Neural progenitor cell (in vitro differentiated cells): ENCODE data around the gene MAP2K7. TPM values are rescaled to one million over a fixed set of nuclear protein-coding genes. Genes with fewer than 3 reads are reported as not detected.

Experiments
- DNase-seq: peaks from one replicate; pipeline ENCODE4 v3.0.0-alpha.2; 2016; ENCODE audit warnings: low spot score
- H2AFZ ChIP-seq: fragments of 200-600 bp; sonication (generic); replicated peaks from 2 replicates; pipeline ENCODE4 v1.6.1; 2016; ENCODE audit warnings: antibody characterized with exemption
- H3F3A ChIP-seq: fragments of 200-600 bp; sonication (generic); 2 replicates; pipeline ENCODE4 v1.6.1; 2016; ENCODE audit warnings: antibody characterized with exemption, low read depth
- H3K27ac ChIP-seq: fragments of 200-600 bp; sonication (generic); 2 replicates; pipeline ENCODE4 v1.5.1; 2016; ENCODE audit warnings: mild to moderate bottlenecking
- H3K27me3 ChIP-seq: fragments of 200-600 bp; sonication (generic); 2 replicates; pipeline ENCODE4 v1.6.1; 2016; ENCODE audit warnings: mild to moderate bottlenecking, moderate library complexity
- H3K36me3 ChIP-seq: fragments of 200-600 bp; sonication (generic); 2 replicates; pipeline ENCODE4 v1.5.1; 2016
- H3K4me1 ChIP-seq: fragments of 200-600 bp; sonication (generic); 2 replicates; pipeline ENCODE4 v1.6.1; 2016; ENCODE audit warnings: mixed run types
- H3K4me2 ChIP-seq: fragments of 200-600 bp; sonication (generic); 2 replicates; pipeline ENCODE4 v1.6.1; 2016
- H3K4me3 ChIP-seq: fragments of 200-600 bp; sonication (generic); 2 replicates; pipeline ENCODE4 v1.5.1; 2016
- H3K79me2 ChIP-seq: fragments of 200-600 bp; sonication (generic); 2 replicates; pipeline ENCODE4 v1.6.1; 2016; ENCODE audit warnings: low read depth
- H3K9ac ChIP-seq: fragments of 200-600 bp; sonication (generic); 2 replicates; pipeline ENCODE4 v1.6.1; 2016
- H3K9me3 ChIP-seq: fragments of 200-600 bp; sonication (generic); 2 replicates; pipeline ENCODE4 v1.5.1; 2016; ENCODE audit warnings: low read depth
- H4K20me1 ChIP-seq: fragments of 200-600 bp; sonication (generic); 2 replicates; pipeline ENCODE4 v1.6.1; 2016; ENCODE audit warnings: low read depth
- H3K27ac Mint-ChIP-seq: 3 replicates; pipeline ENCODE4 v1.8.0; 2021; ENCODE audit warnings: mixed read lengths
- H3K27me3 Mint-ChIP-seq: 2 replicates; pipeline ENCODE4 v1.8.0; 2022; ENCODE audit warnings: low read depth, mild to moderate bottlenecking, inconsistent platforms, moderate library complexity, mixed read lengths; ENCODE audit not compliant: insufficient read depth
- H3K36me3 Mint-ChIP-seq: 3 replicates; pipeline ENCODE4 v1.8.0; 2021; ENCODE audit warnings: mixed read lengths
- H3K4me1 Mint-ChIP-seq: 3 replicates; pipeline ENCODE4 v1.8.0; 2021; ENCODE audit warnings: mixed read lengths
- H3K4me3 Mint-ChIP-seq: 3 replicates; pipeline ENCODE4 v1.8.0; 2021; ENCODE audit warnings: mild to moderate bottlenecking, moderate library complexity, mixed read lengths
- H3K9me3 Mint-ChIP-seq: 3 replicates; pipeline ENCODE4 v1.8.0; 2020; ENCODE audit warnings: mixed read lengths
- EZH2 ChIP-seq: fragments of 200-600 bp; sonication (generic); IDR thresholded peaks from 2 replicates; pipeline ENCODE4 v1.6.1; 2017; ENCODE audit warnings: antibody characterized with exemption, mild to moderate bottlenecking, moderate library complexity
- EZH2phosphoT487 ChIP-seq: fragments of 200-600 bp; sonication (generic); IDR thresholded peaks from 2 replicates; pipeline ENCODE4 v1.6.1; 2017; ENCODE audit warnings: antibody characterized with exemption
- total RNA-seq: library from RNA; depleted of rRNA; stranded (reverse); fragments of >200 nt; gene quantifications from 2 replicates; pipeline ENCODE4 v1.2.3, GENCODE V29; 2015; ENCODE audit warnings: low replicate concordance
- TF ChIP-seq, protein P1 (sequence below): fragments of 200-600 bp; sonication (generic); IDR thresholded peaks from 2 replicates; pipeline ENCODE4 v1.5.1; 2017; ENCODE audit warnings: antibody characterized with exemption, mild to moderate bottlenecking

Gene MAP2K7
- total RNA-seq, 1 donor from 2014 or later: 14.4 TPM

DNA sequence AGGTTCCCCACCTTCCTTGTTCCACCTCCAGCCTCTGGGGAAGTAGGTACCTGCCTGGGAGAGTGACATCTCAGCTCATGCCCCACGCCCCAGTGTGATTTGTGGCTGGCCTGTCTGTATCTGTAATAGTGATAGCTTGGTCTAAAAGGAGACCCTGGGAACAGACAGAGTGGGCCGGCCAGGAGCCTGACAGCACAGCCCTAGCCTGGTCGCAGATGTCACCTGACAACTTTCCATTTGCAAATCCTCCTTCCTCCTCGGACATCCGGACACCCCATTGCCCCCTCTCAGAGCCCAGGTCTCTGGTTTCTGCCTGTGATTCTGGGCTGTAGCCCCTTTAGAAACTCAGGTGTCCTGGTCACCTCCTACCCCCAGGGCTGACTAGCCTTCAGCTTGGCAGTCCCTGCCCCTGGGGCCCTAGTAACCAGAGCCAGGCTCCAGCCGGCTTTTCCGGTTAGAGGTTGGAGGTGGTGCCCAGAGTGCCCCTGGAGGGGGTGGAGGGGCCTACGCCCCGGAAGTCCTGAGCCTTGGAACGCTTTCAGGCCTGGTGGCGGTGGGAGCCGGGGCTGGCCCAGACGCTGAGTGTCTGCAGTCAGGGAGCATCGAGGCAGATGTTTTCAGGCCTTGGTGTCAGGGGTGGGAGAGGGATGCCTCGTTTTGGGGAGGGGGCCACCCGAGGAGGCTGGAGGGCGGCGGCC lies 8.9 kb upstream of the MAP2K7 start:
- Histone ChIP-seq H3K4me3 (no peak overlapping the region), H3K4me1 (no peaks in the 10 kb centered on the region), H3K9ac (peak overlapping the region; percentile 37), H3F3A (no peaks in the 10 kb centered on the region), H3K27me3 (peaks cover 6% of the 10 kb centered on the region), H4K20me1 (no peaks in the 10 kb centered on the region), H3K27ac (no peak overlapping the region), H3K9me3 (no peaks in the 10 kb centered on the region), H2AFZ (no peak overlapping the region), H3K4me2 (no peak overlapping the region), H3K79me2 (no peaks in the 10 kb centered on the region), H3K36me3 (no peaks in the 10 kb centered on the region)
- Mint-ChIP-seq H3K9me3 (no peaks in the 10 kb centered on the region), H3K27ac (no peak overlapping the region), H3K36me3 (no peaks in the 10 kb centered on the region), H3K4me1 (peaks cover 5% of the 10 kb centered on the region), H3K27me3 (peaks cover 3% of the 10 kb centered on the region), H3K4me3 (no peak overlapping the region)
- TF ChIP-seq EZH2phosphoT487 (no peak), EZH2 (no peak)
- TF ChIP-seq, protein P1, sequence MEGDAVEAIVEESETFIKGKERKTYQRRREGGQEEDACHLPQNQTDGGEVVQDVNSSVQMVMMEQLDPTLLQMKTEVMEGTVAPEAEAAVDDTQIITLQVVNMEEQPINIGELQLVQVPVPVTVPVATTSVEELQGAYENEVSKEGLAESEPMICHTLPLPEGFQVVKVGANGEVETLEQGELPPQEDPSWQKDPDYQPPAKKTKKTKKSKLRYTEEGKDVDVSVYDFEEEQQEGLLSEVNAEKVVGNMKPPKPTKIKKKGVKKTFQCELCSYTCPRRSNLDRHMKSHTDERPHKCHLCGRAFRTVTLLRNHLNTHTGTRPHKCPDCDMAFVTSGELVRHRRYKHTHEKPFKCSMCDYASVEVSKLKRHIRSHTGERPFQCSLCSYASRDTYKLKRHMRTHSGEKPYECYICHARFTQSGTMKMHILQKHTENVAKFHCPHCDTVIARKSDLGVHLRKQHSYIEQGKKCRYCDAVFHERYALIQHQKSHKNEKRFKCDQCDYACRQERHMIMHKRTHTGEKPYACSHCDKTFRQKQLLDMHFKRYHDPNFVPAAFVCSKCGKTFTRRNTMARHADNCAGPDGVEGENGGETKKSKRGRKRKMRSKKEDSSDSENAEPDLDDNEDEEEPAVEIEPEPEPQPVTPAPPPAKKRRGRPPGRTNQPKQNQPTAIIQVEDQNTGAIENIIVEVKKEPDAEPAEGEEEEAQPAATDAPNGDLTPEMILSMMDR: no peak
- DNase-seq: no peak

DNA sequence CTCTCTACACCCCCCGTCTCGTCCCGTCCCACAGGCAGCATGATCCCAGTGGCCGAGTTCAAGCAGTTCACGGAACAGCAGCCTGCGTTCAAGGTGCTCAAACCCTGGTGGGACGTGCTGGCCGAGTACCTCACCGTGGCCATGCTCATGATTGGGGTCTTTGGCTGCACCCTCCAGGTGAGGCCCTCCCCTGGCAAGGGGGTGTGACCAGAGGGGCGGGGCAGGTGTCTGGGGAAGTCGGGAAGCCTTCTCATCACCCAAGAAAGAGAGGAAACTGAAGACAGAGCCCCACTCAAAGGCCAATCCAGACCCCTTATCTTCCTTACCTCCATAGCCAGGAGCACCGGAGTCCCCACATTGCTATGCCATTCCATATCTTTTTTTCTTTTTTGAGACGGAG lies 8.1 kb upstream of the MAP2K7 start:
- Mint-ChIP-seq H3K27ac (no peak overlapping the region), H3K36me3 (no peaks in the 10 kb centered on the region), H3K9me3 (no peaks in the 10 kb centered on the region), H3K27me3 (peaks cover 4% of the 10 kb centered on the region), H3K4me3 (no peak overlapping the region), H3K4me1 (peaks cover 5% of the 10 kb centered on the region)
- DNase-seq: no peak
- no peaks in the 10 kb centered on the region for H3K79me2 ChIP-seq
- no peaks in the 10 kb centered on the region for H3K27me3 ChIP-seq
- H2AFZ ChIP-seq: no peak overlapping the region
- H3K9me3 ChIP-seq: no peaks in the 10 kb centered on the region
- no peak overlapping the region for H3K27ac ChIP-seq
- H3K4me1 ChIP-seq: no peaks in the 10 kb centered on the region
- H4K20me1 ChIP-seq: no peaks in the 10 kb centered on the region
- H3K36me3 ChIP-seq: no peaks in the 10 kb centered on the region
- H3K4me3 ChIP-seq: no peak overlapping the region
- no peaks in the 10 kb centered on the region for H3F3A ChIP-seq
- TF ChIP-seq EZH2 (no peak), EZH2phosphoT487 (no peak)
- TF ChIP-seq, protein P1: no peak
- H3K9ac ChIP-seq: no peak overlapping the region
- H3K4me2 ChIP-seq: no peak overlapping the region

DNA sequence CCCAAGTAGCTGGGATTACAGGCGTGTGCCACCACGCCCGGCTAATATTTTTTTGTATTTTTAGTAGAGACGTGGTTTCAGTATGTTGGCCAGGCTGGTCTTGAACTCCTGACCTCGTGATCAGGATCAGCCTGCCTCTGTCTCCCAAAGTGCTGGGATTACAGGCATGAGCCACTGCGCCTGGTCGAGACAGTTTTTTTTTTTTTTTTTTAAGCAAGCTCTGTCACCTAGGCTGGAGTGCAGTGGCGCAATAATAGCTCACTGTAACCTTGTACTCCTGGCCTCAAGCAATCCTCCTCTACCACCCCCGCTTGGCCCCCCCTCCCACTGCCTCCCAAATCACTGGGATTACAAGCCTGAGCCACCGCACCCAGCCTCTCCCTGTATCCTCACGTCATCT lies 6.4 kb upstream of the MAP2K7 start:
- no peak overlapping the region for H3K4me3 Mint-ChIP-seq

More for the DNA sequence above, 6.4 kb upstream of the MAP2K7 start:
- Histone ChIP-seq H4K20me1 (no peaks in the 10 kb centered on the region), H3K9me3 (no peaks in the 10 kb centered on the region), H3K36me3 (no peaks in the 10 kb centered on the region), H3K79me2 (no peaks in the 10 kb centered on the region), H3K4me3 (no peak overlapping the region), H2AFZ (no peak overlapping the region), H3K27ac (no peak overlapping the region), H3K4me1 (no peaks in the 10 kb centered on the region), H3K27me3 (no peaks in the 10 kb centered on the region), H3F3A (no peaks in the 10 kb centered on the region), H3K4me2 (no peak overlapping the region), H3K9ac (no peak overlapping the region)
- Mint-ChIP-seq H3K27ac (no peak overlapping the region), H3K27me3 (peaks cover 5% of the 10 kb centered on the region), H3K4me1 (no peaks in the 10 kb centered on the region), H3K36me3 (no peaks in the 10 kb centered on the region), H3K9me3 (no peaks in the 10 kb centered on the region)
- DNase-seq: no peak
- TF ChIP-seq EZH2 (no peak), EZH2phosphoT487 (no peak)
- TF ChIP-seq, protein P1: no peak
